Measurements from ENCODE around the gene LYSMD1. TPM values are rescaled to one million over a fixed set of nuclear protein-coding genes. Genes with fewer than 3 reads are reported as not detected.

LYSMD1 gene
- polyA plus RNA-seq, 1 donor (not counting 4 experiments of a cell fraction or from before 2014, with no cell fraction given) = 5.6 TPM

GRCh38 chr1:151147132-151147503 is 18.6 kb downstream of the LYSMD1 start:
- H3K9me3 ChIP-seq (ENCODE audit: control insufficient read depth, low read depth, low read length) = no peaks in the 10 kb centered on the region
- peak overlapping the region; percentile 78 for H3K9ac ChIP-seq (ENCODE audit: control insufficient read depth, extremely low read depth, insufficient read depth, low read length)
- FAIRE-seq (no peak), DNase-seq (ENCODE audit: low read depth, low spot score) (no peak)
- peak overlapping the region; percentile 59 for H3K27ac ChIP-seq (ENCODE audit: control insufficient read depth, insufficient read depth, low read length)
- H3K4me3 ChIP-seq (ENCODE audit: control insufficient read depth in 2 of 3, extremely low read depth in 1 of 3, insufficient read depth in 2 of 3, low read depth in 1 of 3, low read length in 3 of 3) = peak overlapping the region; percentile 48 to 78 (median 77)
- dilution Hi-C loops (cut with MboI; ENCODE audit: extremely low pct_ligation_motif_present, low sequenced_read_pairs) = no loop called here
- no peaks in the 10 kb centered on the region for H4K20me1 ChIP-seq (ENCODE audit: control insufficient read depth, extremely low read depth, insufficient read depth, low read length)
- no peaks in the 10 kb centered on the region for H3K79me2 ChIP-seq (ENCODE audit: control insufficient read depth, insufficient read depth, low read length)
- no peaks in the 10 kb centered on the region for H3K9me1 ChIP-seq (ENCODE audit: control insufficient read depth, extremely low read depth, insufficient read depth, low read length)
- H3K36me3 ChIP-seq (ENCODE audit: control insufficient read depth in 2 of 2, extremely low read depth in 1 of 2, insufficient read depth in 2 of 2, low read length in 2 of 2) = no peaks in the 10 kb centered on the region
- peaks cover 15% of the 10 kb centered on the region for H3K4me1 ChIP-seq (ENCODE audit: control insufficient read depth, extremely low read depth, insufficient read depth, low read length)
- TF ChIP-seq, protein P1, sequence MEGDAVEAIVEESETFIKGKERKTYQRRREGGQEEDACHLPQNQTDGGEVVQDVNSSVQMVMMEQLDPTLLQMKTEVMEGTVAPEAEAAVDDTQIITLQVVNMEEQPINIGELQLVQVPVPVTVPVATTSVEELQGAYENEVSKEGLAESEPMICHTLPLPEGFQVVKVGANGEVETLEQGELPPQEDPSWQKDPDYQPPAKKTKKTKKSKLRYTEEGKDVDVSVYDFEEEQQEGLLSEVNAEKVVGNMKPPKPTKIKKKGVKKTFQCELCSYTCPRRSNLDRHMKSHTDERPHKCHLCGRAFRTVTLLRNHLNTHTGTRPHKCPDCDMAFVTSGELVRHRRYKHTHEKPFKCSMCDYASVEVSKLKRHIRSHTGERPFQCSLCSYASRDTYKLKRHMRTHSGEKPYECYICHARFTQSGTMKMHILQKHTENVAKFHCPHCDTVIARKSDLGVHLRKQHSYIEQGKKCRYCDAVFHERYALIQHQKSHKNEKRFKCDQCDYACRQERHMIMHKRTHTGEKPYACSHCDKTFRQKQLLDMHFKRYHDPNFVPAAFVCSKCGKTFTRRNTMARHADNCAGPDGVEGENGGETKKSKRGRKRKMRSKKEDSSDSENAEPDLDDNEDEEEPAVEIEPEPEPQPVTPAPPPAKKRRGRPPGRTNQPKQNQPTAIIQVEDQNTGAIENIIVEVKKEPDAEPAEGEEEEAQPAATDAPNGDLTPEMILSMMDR (optimal IDR thresholded peaks at IDR 0.05 in 1 of 3, IDR thresholded peaks at IDR 0.05 in 1 of 3, conservative IDR thresholded peaks at IDR 0.05 in 1 of 3; ENCODE audit: extremely low read depth in 1 of 3, insufficient read depth in 2 of 3, low read length in 3 of 3) = no peak
- TF ChIP-seq EZH2 (IDR thresholded peaks at IDR 0.05; ENCODE audit: low read length) = no peak
- H3K4me2 ChIP-seq (ENCODE audit: control insufficient read depth, extremely low read depth, insufficient read depth, low read depth, low read length) = peak overlapping the region; percentile 94
- peaks cover 15% of the 10 kb centered on the region for H3K27me3 ChIP-seq (ENCODE audit: control insufficient read depth, extremely low read depth, insufficient read depth, low read length)
- H2AFZ ChIP-seq (ENCODE audit: control insufficient read depth, low read length) = peak overlapping the region; percentile 91

DNA sequence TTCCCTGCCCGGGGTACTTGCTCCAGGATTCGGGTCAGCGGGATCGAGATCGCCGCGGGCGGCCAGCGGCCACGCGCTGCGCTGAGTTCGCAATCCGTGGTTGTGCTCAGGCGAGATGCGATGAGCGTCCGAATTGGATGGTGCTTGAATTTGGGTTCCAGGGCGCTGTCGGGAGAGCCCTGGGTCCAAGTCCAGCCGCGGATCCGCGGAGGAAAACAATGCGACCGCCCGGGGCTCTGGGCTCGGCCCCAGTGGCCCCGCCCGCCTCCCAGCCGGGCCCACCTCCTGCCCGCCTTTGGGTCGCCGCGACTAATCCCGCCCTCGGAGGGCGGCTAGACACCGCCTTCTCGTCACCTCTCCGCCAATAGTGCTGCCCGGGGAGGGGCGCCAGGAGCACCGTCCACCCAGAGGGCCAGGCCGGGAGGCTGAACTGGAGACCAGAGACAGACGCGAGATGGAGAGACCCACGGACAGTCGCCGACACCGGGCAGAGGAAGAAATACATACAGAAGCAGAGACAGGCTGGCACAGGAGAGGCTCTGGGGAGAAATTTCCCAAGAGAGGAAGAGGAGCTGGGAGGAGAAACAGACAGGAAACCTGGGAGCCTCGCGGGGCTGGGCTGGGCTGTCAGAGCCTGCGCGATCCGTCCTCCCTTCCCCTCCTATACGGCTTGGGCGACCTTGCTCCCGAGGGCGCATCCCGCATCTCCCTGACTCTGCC is 19.1 kb downstream of the LYSMD1 start, which contains the start of gene SEMA6C:
SEMA6C (minus strand) TSS at position 220 of the 720 bp plus-strand sequence. CDS start 4,010 bp downstream, outside the sequence.
- Histone ChIP-seq H3K4me1 (ENCODE audit: control insufficient read depth, extremely low read depth, insufficient read depth, low read length) (peaks cover 15% of the 10 kb centered on the region), H2AFZ (ENCODE audit: control insufficient read depth, low read length) (peak within 1 kb of the TSS; percentile 91), H3K4me2 (ENCODE audit: control insufficient read depth, extremely low read depth, insufficient read depth, low read depth, low read length) (peak within 1 kb of the TSS; percentile 94), H3K9ac (ENCODE audit: control insufficient read depth, extremely low read depth, insufficient read depth, low read length) (peak within 1 kb of the TSS; percentile 78), H3K36me3 (ENCODE audit: control insufficient read depth in 2 of 2, extremely low read depth in 1 of 2, insufficient read depth in 2 of 2, low read length in 2 of 2) (no peaks in the 10 kb centered on the region), H3K9me1 (ENCODE audit: control insufficient read depth, extremely low read depth, insufficient read depth, low read length) (no peaks in the 10 kb centered on the region), H3K27ac (ENCODE audit: control insufficient read depth, insufficient read depth, low read length) (peak within 1 kb of the TSS; percentile 59), H3K27me3 (ENCODE audit: control insufficient read depth, extremely low read depth, insufficient read depth, low read length) (peaks cover 15% of the 10 kb centered on the region), H3K9me3 (ENCODE audit: control insufficient read depth, low read depth, low read length) (no peaks in the 10 kb centered on the region), H3K4me3 (ENCODE audit: control insufficient read depth in 2 of 3, extremely low read depth in 1 of 3, insufficient read depth in 2 of 3, low read depth in 1 of 3, low read length in 3 of 3) (peak within 1 kb of the TSS; percentile 48 to 78 (median 77)), H3K79me2 (ENCODE audit: control insufficient read depth, insufficient read depth, low read length) (no peaks in the 10 kb centered on the region), H4K20me1 (ENCODE audit: control insufficient read depth, extremely low read depth, insufficient read depth, low read length) (no peaks in the 10 kb centered on the region)
- TF ChIP-seq, protein P1 (optimal IDR thresholded peaks at IDR 0.05 in 1 of 3, IDR thresholded peaks at IDR 0.05 in 1 of 3, conservative IDR thresholded peaks at IDR 0.05 in 1 of 3; ENCODE audit: extremely low read depth in 1 of 3, insufficient read depth in 2 of 3, low read length in 3 of 3) = no peak
- TF ChIP-seq EZH2 (IDR thresholded peaks at IDR 0.05; ENCODE audit: low read length) = no peak
- DNase-seq (ENCODE audit: low read depth, low spot score) (peak; percentile 40), FAIRE-seq (peak; percentile 23)
- dilution Hi-C loops (cut with MboI; ENCODE audit: extremely low pct_ligation_motif_present, low sequenced_read_pairs) = no loop called here
